Skeletal muscle tissue (tissue), 4 donors: ENCODE results near the gene FFAR4. TPM values are rescaled to one million over a fixed set of nuclear protein-coding genes. Genes with fewer than 3 reads are reported as not detected.
A peak's percentile ranks its signal among the peaks of the same experiment; 100 is the strongest.

Experiments
- H3K27ac ChIP-seq: one replicate; pipeline ENCODE4 v1.7.0; 2013; ENCODE audit warnings: mild to moderate bottlenecking, low read depth, low read length, inconsistent platforms
- H3K27me3 ChIP-seq, 3 donors: one replicate each; pipeline ENCODE4 v1.7.0; 2013; ENCODE audit warnings: low read length in 3 of 3; ENCODE audit not compliant: control insufficient read depth in 3 of 3, insufficient read depth in 3 of 3
- H3K36me3 ChIP-seq, 3 donors: one replicate each; pipeline ENCODE4 v1.7.0; 2013; ENCODE audit warnings: low read length in 3 of 3; ENCODE audit not compliant: control insufficient read depth in 3 of 3, insufficient read depth in 3 of 3
- H3K4me1 ChIP-seq, 3 donors: one replicate each; pipeline ENCODE4 v1.7.0; 2013; ENCODE audit warnings: low read length in 3 of 3, mild to moderate bottlenecking in 3 of 3; ENCODE audit not compliant: control insufficient read depth in 3 of 3, insufficient read depth in 3 of 3
- H3K4me3 ChIP-seq, 3 donors: one replicate each; pipeline ENCODE4 v1.7.0; 2013; ENCODE audit warnings: low read length in 3 of 3
- H3K9ac ChIP-seq, 3 donors: one replicate each; pipeline ENCODE4 v1.7.0; 2013; ENCODE audit warnings: low read length in 3 of 3, mild to moderate bottlenecking in 3 of 3, moderate library complexity in 2 of 3, low read depth in 1 of 3
- H3K9me3 ChIP-seq, 3 donors: one replicate each; pipeline ENCODE4 v1.7.0; 2013; ENCODE audit warnings: low read length in 3 of 3; ENCODE audit not compliant: control insufficient read depth in 3 of 3
- total RNA-seq: library from RNA; depleted of rRNA; stranded (reverse); fragments of >200 nt; gene quantifications from one replicate; pipeline ENCODE4 v1.2.3, GENCODE V29; 2014
- donor health status: Osteomylitis.

The FFAR4 gene
- total RNA-seq, 1 donor from 2014 or later = 0.52 TPM

DNA sequence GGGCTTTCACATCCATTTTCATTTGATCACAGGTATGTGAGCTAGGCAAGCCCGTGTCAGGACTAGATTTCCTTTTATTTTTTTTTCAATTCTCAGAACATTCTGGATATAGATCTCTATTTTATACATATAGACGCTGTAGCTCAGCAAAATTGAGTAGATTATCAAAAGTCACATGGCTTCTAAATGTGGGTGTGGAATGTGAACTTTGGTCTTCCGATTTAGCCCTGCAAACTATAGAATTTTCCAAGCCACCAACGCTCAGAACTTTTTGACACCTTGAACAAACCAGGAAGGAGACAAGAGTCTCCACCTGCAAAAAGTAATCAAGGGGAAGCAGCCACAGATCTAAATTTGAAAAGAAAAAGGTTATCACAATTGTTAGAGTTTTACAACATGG, 15.9 kb upstream of the FFAR4 start:
- no peak overlapping the region for H3K27ac ChIP-seq
- no peaks in the 10 kb centered on the region for H3K36me3 ChIP-seq
- no peak overlapping the region for H3K4me3 ChIP-seq
- H3K27me3 ChIP-seq = no peaks in the 10 kb centered on the region
- H3K9ac ChIP-seq = no peak overlapping the region
- H3K9me3 ChIP-seq = no peaks in the 10 kb centered on the region
- H3K4me1 ChIP-seq = no peaks in the 10 kb centered on the region

DNA sequence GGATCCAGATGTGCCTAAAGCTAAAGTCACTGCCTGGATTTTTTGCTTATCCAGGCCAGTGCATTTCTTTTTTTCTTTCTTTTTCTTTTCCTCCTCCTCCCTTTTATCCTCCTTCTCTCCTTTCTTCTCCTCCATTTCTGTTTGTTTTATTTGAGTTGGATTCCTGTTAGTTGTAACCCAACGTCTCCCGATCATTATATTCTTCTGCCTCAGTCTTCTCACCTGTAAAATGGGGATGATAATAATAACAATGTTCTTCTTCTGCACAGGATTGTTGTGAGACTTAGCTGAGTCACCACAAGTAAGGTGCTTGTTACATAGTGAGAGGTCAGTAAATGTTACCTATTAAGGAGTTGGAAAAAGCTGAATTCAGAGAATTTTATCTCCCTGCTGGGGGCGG, 13.7 kb upstream of the FFAR4 start:
- no peaks in the 10 kb centered on the region for H3K27me3 ChIP-seq
- H3K4me1 ChIP-seq = no peaks in the 10 kb centered on the region
- H3K36me3 ChIP-seq = no peaks in the 10 kb centered on the region
- no peak overlapping the region for H3K9ac ChIP-seq
- H3K27ac ChIP-seq = no peak overlapping the region
- no peak overlapping the region for H3K4me3 ChIP-seq
- no peaks in the 10 kb centered on the region for H3K9me3 ChIP-seq

GRCh38 chr10:93553482-93554315, 12.8 kb upstream of the FFAR4 start:
- Histone ChIP-seq H3K4me3 (no peak overlapping the region), H3K27me3 (no peaks in the 10 kb centered on the region), H3K36me3 (no peaks in the 10 kb centered on the region), H3K27ac (no peak overlapping the region), H3K9me3 (no peaks in the 10 kb centered on the region), H3K9ac (no peak overlapping the region), H3K4me1 (no peaks in the 10 kb centered on the region)

- Histone ChIP-seq H3K4me3 (no peak overlapping the region), H3K27ac (no peak overlapping the region), H3K9me3 (no peaks in the 10 kb centered on the region), H3K36me3 (no peaks in the 10 kb centered on the region), H3K4me1 (no peaks in the 10 kb centered on the region), H3K27me3 (no peaks in the 10 kb centered on the region), H3K9ac (no peak overlapping the region)
These were observed 12.2 kb upstream of the FFAR4 start for GRCh38 chr10:93554316-93554663.

DNA sequence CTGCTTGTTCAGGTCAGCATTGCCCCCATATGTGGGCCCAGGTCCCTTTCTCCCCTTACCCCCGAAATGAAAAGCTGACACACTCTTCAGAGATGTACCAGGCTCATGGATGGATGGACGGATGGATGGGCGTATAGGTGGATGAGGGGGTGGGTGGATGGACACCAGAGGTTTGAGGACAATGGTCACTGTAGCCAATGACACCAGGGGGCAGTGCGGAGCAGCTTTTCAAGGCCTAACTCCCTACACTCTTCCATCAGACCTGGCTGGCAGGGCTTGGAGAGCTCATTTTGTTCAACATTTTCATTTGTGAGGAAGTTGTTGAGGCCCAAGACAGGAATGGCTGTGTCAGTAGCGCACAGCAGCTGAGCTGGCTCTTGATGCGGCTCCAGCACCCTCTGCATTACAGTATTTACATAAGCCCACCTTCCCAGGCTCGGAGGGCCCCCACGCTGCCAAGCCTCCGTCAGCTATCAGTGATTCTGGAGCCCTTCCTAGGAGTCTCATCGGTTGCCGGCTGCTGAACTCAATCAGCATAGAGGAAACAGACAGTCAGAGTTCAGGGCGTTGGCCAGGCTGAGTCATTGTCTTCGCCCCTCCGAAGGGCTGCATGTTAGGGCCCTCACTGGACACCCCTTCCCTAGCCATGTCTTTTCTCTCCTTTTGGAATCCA, 11.6 kb upstream of the FFAR4 start:
- Histone ChIP-seq H3K9ac (no peak overlapping the region), H3K4me3 (no peak overlapping the region), H3K27me3 (no peaks in the 10 kb centered on the region), H3K36me3 (no peaks in the 10 kb centered on the region), H3K4me1 (no peaks in the 10 kb centered on the region), H3K9me3 (no peaks in the 10 kb centered on the region), H3K27ac (no peak overlapping the region)

DNA sequence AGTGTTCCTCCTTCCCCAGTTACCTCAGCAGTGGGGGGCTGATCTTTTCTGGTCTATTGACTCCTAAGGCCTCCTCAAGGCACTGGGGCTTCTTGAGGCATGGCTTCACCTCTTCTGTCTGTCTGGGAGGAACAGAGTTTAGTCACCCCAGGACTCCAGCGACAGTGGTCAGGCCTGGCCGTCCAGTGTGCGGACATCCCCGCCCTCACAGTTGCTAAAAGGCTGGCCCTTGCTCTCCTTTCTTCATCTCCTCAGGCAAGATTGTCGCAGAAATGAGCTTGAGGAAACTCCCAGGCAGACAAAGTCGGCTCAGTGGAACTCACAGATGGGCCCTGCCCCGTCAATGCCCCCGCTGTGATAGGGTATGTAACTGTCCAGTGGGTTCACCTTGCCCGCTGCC, 7.0 kb upstream of the FFAR4 start:
- Histone ChIP-seq H3K27me3 (peaks cover 0 to under 1% (median under 1%) of the 10 kb centered on the region in 3 donors), H3K9me3 (no peaks in the 10 kb centered on the region), H3K27ac (no peak overlapping the region), H3K9ac (no peak overlapping the region), H3K4me3 (no peak overlapping the region), H3K4me1 (no peaks in the 10 kb centered on the region), H3K36me3 (no peaks in the 10 kb centered on the region)

DNA sequence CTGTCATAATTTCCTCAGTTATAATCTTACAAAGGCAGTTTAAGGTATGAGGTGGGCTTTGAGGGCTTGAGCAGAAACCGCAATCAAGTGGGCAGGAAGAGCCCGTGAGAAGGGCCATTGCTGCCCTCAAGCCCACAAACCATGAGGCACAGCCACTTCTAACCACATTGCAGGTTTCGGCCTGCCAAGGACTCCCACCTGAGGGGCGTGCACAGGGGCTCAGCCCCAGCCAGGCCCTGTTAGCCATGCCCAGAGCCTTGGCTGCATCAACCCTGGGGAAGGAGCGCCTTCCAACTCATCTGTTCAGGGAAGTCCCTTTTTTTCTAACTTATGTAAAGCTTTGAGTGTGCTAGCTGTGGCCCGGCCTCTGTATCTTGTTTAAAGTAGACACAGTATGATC, 5.9 kb upstream of the FFAR4 start:
- no peak overlapping the region for H3K27ac ChIP-seq
- H3K9ac ChIP-seq = no peak overlapping the region
- no peaks in the 10 kb centered on the region for H3K36me3 ChIP-seq
- no peak overlapping the region for H3K4me3 ChIP-seq
- no peaks in the 10 kb centered on the region for H3K9me3 ChIP-seq
- H3K27me3 ChIP-seq = peaks cover 0 to 8% (median 7%) of the 10 kb centered on the region in 3 donors
- H3K4me1 ChIP-seq = no peaks in the 10 kb centered on the region

- Histone ChIP-seq H3K27me3 (peaks cover 32 to 40% (median 35%) of the 10 kb centered on the region in 3 donors), H3K9me3 (no peaks in the 10 kb centered on the region), H3K9ac (no peak overlapping the region), H3K27ac (no peak overlapping the region), H3K4me1 (peaks cover 5 to 10% (median 7%) of the 10 kb centered on the region in 3 donors), H3K36me3 (no peaks in the 10 kb centered on the region), H3K4me3 (no peak overlapping the region)
These were observed 1.0 kb upstream of the FFAR4 start for GRCh38 chr10:93565446-93565845.

- Histone ChIP-seq H3K27me3 (peaks cover 35 to 46% (median 40%) of the 10 kb centered on the region in 3 donors), H3K4me1 (peaks cover 5 to 10% (median 7%) of the 10 kb centered on the region in 3 donors), H3K36me3 (no peaks in the 10 kb centered on the region), H3K27ac (no peak overlapping the region), H3K9me3 (no peaks in the 10 kb centered on the region), H3K4me3 (peak overlapping the region in 2 of 3 donors; percentile 30 to 57), H3K9ac (no peak overlapping the region)
These were observed 1.0 kb downstream of the FFAR4 start for GRCh38 chr10:93567277-93568104.

GRCh38 chr10:93568105-93568390, 1.6 kb downstream of the FFAR4 start:
- Histone ChIP-seq H3K36me3 (no peaks in the 10 kb centered on the region), H3K9ac (no peak overlapping the region), H3K27me3 (peaks cover 35 to 46% (median 40%) of the 10 kb centered on the region in 3 donors), H3K4me3 (peak overlapping the region in 1 of 3 donors; percentile 30), H3K4me1 (peaks cover 5 to 10% (median 7%) of the 10 kb centered on the region in 3 donors), H3K9me3 (no peaks in the 10 kb centered on the region), H3K27ac (no peak overlapping the region)
